Activated CD4-positive, alpha-beta T cell treated with anti-CD3 and anti-CD28 coated beads, Interleukin-2, amount 10 ng/mL, durations not matched to agents 24 days and 14 days (primary cell): Measurements from ENCODE around the gene MAN1A1. TPM values are rescaled to one million over a fixed set of nuclear protein-coding genes. Genes with fewer than 3 reads are reported as not detected.
A peak's percentile ranks its signal among the peaks of the same experiment; 100 is the strongest.

ENCODE experiments used
- DNase-seq: peaks from one replicate; pipeline ENCODE4 v3.0.0; 2022
- H3K27ac Mint-ChIP-seq: one replicate; pipeline ENCODE4 v1.8.0; 2022; ENCODE audit warnings: mild to moderate bottlenecking, mixed read lengths
- H3K27me3 Mint-ChIP-seq: one replicate; pipeline ENCODE4 v1.8.0; 2022; ENCODE audit warnings: mixed read lengths
- H3K36me3 Mint-ChIP-seq: one replicate; pipeline ENCODE4 v1.8.0; 2022; ENCODE audit warnings: low read depth, mild to moderate bottlenecking, mixed read lengths
- H3K4me1 Mint-ChIP-seq: one replicate; pipeline ENCODE4 v1.8.0; 2021; ENCODE audit warnings: mixed read lengths
- H3K4me3 Mint-ChIP-seq: one replicate; pipeline ENCODE4 v1.8.0; 2022; ENCODE audit warnings: mild to moderate bottlenecking, moderate library complexity, mixed read lengths
- H3K9me3 Mint-ChIP-seq: one replicate; pipeline ENCODE4 v1.8.0; 2021; ENCODE audit warnings: mixed read lengths
- intact Hi-C: fragments of 100-400 bp; cut with micrococcal nuclease; formaldehyde crosslinking; loops from one replicate; pipeline ENCODE4 v1.15.1; 2023
- total RNA-seq: library from RNA; stranded (reverse); gene quantifications from 2 replicates; pipeline ENCODE4 v1.2.3, GENCODE V29; 2022

Gene MAN1A1
- total RNA-seq, 1 donor from 2014 or later = 43.7 TPM

DNA sequence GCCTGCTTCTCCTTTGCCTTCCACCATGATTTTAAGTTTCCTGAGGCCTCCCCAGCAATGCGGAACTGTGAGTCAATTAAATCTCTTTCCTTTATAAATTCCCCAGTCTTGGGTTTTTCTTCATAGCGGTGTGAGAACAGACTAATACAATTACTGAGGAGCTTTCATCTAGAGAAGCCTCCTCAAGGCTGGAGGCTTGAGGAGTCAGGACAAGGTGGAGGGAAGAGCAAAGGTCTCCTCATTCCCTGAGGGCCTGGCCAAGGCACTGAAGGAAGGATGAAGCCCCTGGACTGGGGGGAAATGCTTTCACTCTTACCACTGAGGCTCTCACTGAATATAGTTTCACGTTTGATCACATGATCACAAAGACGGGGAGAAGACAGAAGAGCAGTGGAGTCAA is 118.2 kb downstream of the MAN1A1 start:
- peaks cover 19% of the 10 kb centered on the region for H3K36me3 Mint-ChIP-seq

DNA sequence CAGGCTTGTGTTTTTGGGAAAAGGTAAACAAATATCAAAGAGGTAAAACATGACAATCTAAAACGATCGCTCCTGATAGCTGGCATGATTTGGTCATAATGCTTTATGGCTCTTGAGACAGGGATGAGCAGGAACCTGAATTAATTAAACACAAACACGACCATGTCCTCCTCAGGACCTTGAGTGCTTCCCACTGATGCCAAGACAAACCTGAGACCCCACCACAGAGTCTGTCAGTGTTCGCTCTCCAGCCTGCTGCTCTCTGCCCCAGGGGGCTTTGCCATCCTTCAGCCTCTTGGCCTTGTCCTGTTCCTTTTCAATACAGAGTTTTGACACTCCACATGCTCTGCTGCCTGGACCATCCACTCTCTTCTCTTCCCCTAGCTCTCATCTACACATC is 119.4 kb downstream of the MAN1A1 start:
- H3K36me3 Mint-ChIP-seq = peaks cover 18% of the 10 kb centered on the region
- peaks cover 4% of the 10 kb centered on the region for H3K4me1 Mint-ChIP-seq
- no peaks in the 10 kb centered on the region for H3K27me3 Mint-ChIP-seq
- H3K27ac Mint-ChIP-seq = peak overlapping the region; percentile 4
- no peak overlapping the region for H3K4me3 Mint-ChIP-seq
- no peaks in the 10 kb centered on the region for H3K9me3 Mint-ChIP-seq
- DNase-seq = no peak
- intact Hi-C loops = no loop called here

More for the DNA sequence above, 118.2 kb downstream of the MAN1A1 start:
- Mint-ChIP-seq H3K27ac (no peak overlapping the region), H3K27me3 (no peaks in the 10 kb centered on the region), H3K9me3 (no peaks in the 10 kb centered on the region), H3K4me1 (no peaks in the 10 kb centered on the region), H3K4me3 (no peak overlapping the region)
- DNase-seq = no peak
- intact Hi-C loops = no loop called here

DNA sequence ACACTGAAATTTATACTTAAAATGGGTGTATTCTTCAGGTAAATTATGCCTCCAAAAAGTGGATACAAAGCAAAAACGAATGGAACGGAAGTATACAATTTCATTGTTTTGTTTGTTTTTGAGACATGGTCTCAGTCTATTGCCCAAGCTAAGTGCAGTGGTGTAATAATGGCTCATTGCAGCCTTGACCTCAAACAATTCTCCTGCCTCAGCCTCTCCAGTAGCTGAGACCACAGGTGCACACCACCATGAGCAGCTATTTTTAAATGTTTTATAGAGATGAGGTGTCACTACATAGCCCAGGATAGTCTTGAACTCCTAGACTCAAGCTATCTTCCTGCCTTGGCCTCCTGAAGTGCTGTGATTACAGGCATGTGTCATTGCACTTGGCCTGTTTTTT is 122.2 kb downstream of the MAN1A1 start:
- no peak for DNase-seq
- Mint-ChIP-seq H3K36me3 (peaks cover 18% of the 10 kb centered on the region), H3K9me3 (no peaks in the 10 kb centered on the region), H3K4me3 (no peak overlapping the region), H3K27ac (no peak overlapping the region), H3K4me1 (peaks cover 7% of the 10 kb centered on the region), H3K27me3 (no peaks in the 10 kb centered on the region)
- intact Hi-C loops = no loop called here

DNA sequence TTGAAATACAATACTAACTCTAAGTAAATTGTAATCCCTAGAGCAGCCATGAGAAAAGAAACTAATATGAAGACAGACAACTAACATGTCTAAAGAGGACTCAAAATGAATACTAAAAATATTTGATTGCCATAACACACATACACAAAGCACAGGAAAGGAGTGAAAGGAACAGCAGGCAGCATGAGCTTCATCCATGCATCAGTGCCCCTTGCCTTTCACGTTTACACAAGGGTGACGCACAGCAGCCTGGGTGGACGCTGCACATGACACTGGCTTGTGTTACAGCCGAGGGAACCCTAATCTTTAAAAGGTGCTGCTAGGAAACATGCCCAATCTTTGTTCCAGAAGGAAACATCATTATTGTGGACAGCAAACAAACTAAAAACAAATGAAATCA is 123.5 kb downstream of the MAN1A1 start:
- intact Hi-C loops = no loop called here
- no peaks in the 10 kb centered on the region for H3K9me3 Mint-ChIP-seq
- H3K27ac Mint-ChIP-seq = no peak overlapping the region
- peaks cover 13% of the 10 kb centered on the region for H3K36me3 Mint-ChIP-seq
- peaks cover 7% of the 10 kb centered on the region for H3K4me1 Mint-ChIP-seq
- DNase-seq = no peak
- no peak overlapping the region for H3K4me3 Mint-ChIP-seq
- no peaks in the 10 kb centered on the region for H3K27me3 Mint-ChIP-seq

DNA sequence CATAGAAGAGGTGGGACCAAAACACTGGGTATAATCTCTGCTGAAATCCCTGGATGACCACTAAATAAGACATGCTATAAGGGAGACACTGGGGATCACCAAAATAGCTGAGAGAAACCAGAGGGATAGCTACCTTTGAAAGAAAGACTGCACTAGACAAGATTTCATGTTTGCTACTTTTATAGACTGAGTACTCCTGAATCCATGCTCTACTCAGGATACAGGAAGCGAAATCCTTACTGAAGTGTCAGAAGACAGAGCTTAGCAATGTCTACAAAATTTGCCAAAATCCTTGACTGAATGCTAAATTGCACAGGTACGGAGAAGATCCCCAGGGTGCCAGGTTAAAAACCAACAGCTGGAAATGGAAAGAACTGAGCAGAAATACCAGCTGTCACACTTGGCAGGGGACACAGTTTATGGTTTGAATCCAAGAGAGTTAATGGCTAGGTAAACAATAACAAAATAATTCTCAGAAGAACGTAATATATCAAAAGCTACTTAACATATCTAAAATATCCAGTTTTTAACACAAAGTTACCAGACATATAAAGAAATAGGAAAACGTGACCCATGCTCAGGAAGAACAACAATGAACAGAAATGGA is 125.4 kb downstream of the MAN1A1 start:
- Mint-ChIP-seq H3K36me3 (peaks cover 13% of the 10 kb centered on the region), H3K27me3 (no peaks in the 10 kb centered on the region), H3K9me3 (no peaks in the 10 kb centered on the region), H3K4me3 (no peak overlapping the region), H3K4me1 (peaks cover 7% of the 10 kb centered on the region), H3K27ac (no peak overlapping the region)
- intact Hi-C loops = no loop called here
- DNase-seq = no peak

DNA sequence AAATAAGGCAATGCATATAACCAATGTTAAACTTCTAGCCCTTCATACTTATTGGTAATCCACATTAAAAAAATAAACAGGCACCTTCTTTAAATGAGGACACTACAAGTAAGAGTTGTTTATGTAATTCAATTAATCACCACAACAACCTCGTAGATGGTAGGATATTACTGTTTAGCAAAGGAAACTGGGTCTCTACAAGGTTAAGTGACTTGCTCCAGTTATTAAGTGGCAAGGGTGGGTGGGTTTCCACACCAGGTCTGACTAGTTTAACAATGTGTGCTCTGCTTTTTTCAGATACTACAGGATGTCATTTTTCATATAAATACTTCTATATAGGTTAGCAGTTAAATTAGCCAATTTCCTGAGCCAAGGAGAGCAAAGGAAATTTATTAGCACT is 129.1 kb downstream of the MAN1A1 start:
- intact Hi-C loops = no loop called here
- Mint-ChIP-seq H3K9me3 (no peaks in the 10 kb centered on the region), H3K27ac (no peak overlapping the region), H3K4me1 (peaks cover 5% of the 10 kb centered on the region), H3K36me3 (peaks cover 10% of the 10 kb centered on the region), H3K4me3 (no peak overlapping the region), H3K27me3 (no peaks in the 10 kb centered on the region)
- no peak for DNase-seq

DNA sequence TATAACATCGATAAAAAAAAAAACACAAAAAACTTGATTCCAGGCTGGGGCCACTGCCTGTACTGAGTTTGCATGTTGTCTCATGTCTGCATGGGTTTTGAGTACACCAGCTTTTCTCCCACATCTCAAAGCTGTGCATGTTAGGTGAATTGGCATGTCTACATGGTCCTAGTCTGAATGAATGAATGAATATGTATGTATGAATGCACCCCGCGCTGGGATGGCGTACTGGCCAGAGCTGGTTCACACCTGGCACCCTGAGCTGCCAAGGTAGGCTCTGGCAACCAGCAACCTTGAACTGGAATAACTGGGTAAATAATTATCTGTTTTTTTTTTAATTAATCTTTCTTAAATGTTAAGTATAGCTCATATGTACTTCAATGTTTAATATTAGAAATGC is 131.0 kb downstream of the MAN1A1 start:
- Mint-ChIP-seq H3K36me3 (peaks cover 4% of the 10 kb centered on the region), H3K4me1 (peaks cover 2% of the 10 kb centered on the region), H3K9me3 (no peaks in the 10 kb centered on the region), H3K4me3 (no peak overlapping the region), H3K27me3 (no peaks in the 10 kb centered on the region), H3K27ac (no peak overlapping the region)
- DNase-seq = no peak
- intact Hi-C loops = no loop called here

DNA sequence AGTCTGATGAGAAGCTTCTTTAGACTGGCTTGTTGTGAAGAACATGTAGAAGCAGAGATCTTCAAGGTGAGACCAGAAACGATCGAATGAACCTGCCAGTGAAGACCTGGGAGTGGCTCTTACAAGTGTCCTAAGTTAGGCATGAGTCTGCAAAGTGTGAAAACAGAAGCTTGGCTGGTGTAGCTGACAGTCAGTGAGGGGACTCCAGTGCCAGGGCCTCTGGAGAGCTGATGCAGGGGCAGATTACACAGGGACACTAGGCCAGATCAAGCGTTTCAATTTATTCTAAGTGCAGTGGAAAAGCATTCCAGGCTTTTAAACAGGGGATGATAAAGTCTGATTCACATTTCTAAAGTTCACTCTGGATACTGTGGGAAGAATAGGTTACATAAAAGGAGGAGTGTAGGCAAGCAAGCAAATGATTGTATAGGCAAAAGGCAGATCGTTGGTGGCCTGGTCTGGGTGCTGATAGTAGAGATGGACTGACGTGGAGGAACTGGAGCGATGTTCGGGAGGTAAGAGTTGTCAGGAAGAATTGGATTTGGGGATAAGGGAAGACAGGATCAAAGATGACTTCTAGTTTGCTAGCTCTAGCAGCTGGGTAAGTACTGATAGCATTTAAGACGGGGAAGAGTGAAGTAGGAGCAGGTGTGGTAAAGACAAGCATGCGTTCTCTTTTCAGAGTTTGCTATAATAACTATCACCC is 133.5 kb downstream of the MAN1A1 start:
- intact Hi-C loops = no loop called here
- DNase-seq = no peak
- no peaks in the 10 kb centered on the region for H3K4me1 Mint-ChIP-seq
- no peak overlapping the region for H3K4me3 Mint-ChIP-seq
- no peaks in the 10 kb centered on the region for H3K9me3 Mint-ChIP-seq
- H3K27me3 Mint-ChIP-seq = no peaks in the 10 kb centered on the region
- no peak overlapping the region for H3K27ac Mint-ChIP-seq
- H3K36me3 Mint-ChIP-seq = no peaks in the 10 kb centered on the region

DNA sequence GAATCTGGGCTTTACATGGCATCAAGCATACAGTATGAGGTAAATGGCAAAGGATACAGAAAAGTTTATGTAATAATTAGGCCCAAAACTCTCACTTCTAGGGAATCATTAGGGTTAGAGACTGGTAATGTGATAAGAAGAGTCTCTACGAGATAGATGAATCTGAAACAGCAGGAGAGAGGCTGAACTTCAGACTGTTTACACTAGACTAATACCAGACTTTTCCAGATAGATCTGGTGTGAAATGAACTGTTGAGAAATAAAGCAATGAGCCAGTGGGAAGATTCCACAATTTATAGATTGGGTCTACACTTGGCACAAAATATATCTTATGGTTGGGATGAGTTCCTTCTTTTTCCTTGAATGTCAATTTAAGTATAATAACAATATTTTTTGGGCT is 134.3 kb downstream of the MAN1A1 start:
- H3K27me3 Mint-ChIP-seq = no peaks in the 10 kb centered on the region
- DNase-seq = no peak
- intact Hi-C loops = no loop called here
- no peaks in the 10 kb centered on the region for H3K4me1 Mint-ChIP-seq
- H3K4me3 Mint-ChIP-seq = no peak overlapping the region
- no peaks in the 10 kb centered on the region for H3K9me3 Mint-ChIP-seq
- peaks cover 3% of the 10 kb centered on the region for H3K36me3 Mint-ChIP-seq
- no peak overlapping the region for H3K27ac Mint-ChIP-seq

DNA sequence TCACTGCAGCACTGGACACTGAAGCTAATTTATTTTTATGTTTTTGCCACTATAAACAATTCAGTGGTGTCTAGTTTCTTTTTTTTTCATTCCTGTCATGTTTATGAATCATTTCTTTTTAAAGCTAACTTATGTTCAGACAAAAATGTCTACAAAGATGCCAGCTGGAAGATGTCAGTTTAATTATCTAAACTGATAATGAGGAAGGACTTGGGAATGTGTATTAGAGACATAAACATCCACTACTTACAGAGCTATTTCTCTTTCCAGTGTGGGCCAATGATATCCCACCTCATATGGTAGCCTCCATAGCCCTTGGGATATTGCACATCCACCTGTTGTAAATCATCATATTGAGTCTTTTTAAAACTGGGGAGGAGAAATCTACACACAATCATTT is 139.0 kb downstream of the MAN1A1 start:
- intact Hi-C loops = no loop called here
- H3K4me3 Mint-ChIP-seq = no peak overlapping the region
- no peaks in the 10 kb centered on the region for H3K9me3 Mint-ChIP-seq
- no peaks in the 10 kb centered on the region for H3K27me3 Mint-ChIP-seq
- peaks cover 20% of the 10 kb centered on the region for H3K4me1 Mint-ChIP-seq
- no peak overlapping the region for H3K27ac Mint-ChIP-seq
- DNase-seq = no peak
- peaks cover 16% of the 10 kb centered on the region for H3K36me3 Mint-ChIP-seq

DNA sequence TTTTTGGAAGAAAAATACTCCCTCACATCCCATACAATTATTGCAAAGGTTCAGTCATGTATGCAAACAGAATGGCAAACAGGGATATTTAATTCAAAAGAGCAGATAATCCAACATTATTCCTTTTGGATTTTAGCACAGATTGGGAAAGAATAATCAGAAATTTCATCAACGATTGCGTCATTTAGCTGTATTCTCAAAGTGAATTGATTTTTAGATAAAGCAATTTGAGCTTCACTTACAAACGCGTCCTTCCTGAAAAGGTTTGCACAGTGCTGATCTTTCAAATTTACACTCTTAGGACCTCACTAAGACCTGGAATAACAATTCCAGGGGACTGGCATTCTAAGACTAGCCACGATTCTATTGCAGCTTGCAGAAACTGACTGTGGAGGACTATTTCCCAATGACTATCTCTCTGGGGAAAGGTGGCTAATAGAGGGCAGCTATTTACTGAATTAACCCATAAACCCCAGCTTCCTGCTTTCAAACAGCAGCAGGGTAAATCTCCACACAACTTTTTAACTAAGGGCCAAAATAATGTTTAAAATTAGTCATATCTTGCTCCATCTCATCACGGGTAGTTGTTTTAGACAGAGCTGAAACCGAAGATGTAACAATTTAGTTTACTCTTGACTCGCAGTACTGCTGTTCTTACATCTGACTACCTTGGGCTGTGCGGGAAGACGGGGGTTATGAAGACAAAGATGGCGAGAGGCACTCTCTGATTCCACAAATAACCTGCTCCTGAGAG is 139.9 kb downstream of the MAN1A1 start:
- H3K27ac Mint-ChIP-seq = no peak overlapping the region
- peaks cover 18% of the 10 kb centered on the region for H3K36me3 Mint-ChIP-seq
- intact Hi-C loops = no loop called here
- H3K27me3 Mint-ChIP-seq = no peaks in the 10 kb centered on the region
- peaks cover 20% of the 10 kb centered on the region for H3K4me1 Mint-ChIP-seq
- no peaks in the 10 kb centered on the region for H3K9me3 Mint-ChIP-seq
- no peak for DNase-seq
- no peak overlapping the region for H3K4me3 Mint-ChIP-seq

DNA sequence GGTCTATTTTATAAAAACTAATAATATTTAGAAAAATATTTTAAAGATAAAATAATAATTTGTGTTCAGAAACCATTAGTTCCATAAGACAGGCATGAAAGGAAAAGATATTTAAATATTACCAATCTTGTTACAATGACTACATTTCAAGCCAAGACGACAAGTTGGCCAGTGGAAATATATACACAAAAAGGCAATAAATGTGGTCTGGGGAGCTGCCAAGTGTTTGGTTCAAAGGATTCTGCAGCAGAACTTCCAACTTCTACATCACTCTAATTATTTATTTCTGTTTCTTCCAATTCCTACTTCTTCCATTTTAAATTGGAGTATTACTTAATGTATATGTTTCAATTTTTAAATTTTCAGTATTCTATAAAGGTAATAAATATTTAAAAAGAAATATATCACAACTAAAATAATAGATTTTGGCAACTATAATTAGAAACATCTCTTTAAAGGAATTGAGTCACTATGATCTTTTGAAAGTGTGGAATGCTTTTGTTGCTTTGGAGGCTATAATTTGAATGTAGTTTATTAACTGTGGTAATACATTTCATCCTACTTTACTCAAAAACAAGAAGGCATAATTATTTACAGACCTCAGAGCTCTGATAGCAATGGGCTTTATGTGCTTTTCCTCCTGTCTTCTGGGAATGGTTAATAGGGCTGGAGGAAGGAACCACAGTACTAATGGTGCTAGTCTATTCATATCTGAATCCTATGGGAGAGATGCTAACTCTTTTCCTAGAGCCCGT is 141.4 kb downstream of the MAN1A1 start:
- intact Hi-C loops = no loop called here
- no peaks in the 10 kb centered on the region for H3K9me3 Mint-ChIP-seq
- no peak overlapping the region for H3K27ac Mint-ChIP-seq
- no peaks in the 10 kb centered on the region for H3K27me3 Mint-ChIP-seq
- peaks cover 20% of the 10 kb centered on the region for H3K4me1 Mint-ChIP-seq
- H3K4me3 Mint-ChIP-seq = no peak overlapping the region
- DNase-seq = no peak
- peaks cover 29% of the 10 kb centered on the region for H3K36me3 Mint-ChIP-seq

DNA sequence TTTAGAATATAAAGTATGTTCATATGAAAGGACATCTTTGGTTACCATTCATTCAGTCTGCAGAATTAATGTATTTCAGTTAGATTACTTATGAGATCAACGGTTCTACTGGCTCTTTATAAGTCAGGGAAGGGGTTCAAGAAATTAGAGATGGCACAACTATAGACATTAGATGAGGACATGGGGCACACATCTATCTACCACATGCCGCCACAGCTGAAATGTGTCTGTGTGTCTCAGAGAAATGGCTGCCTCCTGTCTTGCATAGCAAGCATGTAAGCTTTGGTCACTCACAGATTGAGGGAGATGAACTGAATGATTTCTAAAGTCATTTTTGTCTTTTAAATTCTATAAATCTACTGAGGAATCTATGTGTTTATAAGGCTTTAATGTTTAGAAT is 142.2 kb downstream of the MAN1A1 start:
- H3K27ac Mint-ChIP-seq = no peak overlapping the region
- DNase-seq = no peak
- no peaks in the 10 kb centered on the region for H3K27me3 Mint-ChIP-seq
- intact Hi-C loops = no loop called here
- no peaks in the 10 kb centered on the region for H3K9me3 Mint-ChIP-seq
- no peak overlapping the region for H3K4me3 Mint-ChIP-seq
- peaks cover 20% of the 10 kb centered on the region for H3K4me1 Mint-ChIP-seq
- peaks cover 34% of the 10 kb centered on the region for H3K36me3 Mint-ChIP-seq
